Brain microvascular endothelial cell (primary cell): ENCODE data around the gene GRM4.

Experiments
- DNase-seq: peaks from one replicate; pipeline ENCODE4 v3.0.0-alpha.2; 2020
- H3K27ac ChIP-seq: fragments of 250-450 bp; sonication (Bioruptor Pico); 2 replicates; pipeline ENCODE4 v1.5.1; 2020; ENCODE audit warnings: mild to moderate bottlenecking, moderate library complexity
- H3K27me3 ChIP-seq: fragments of 250-450 bp; sonication (Bioruptor Pico); replicated peaks from 2 replicates; pipeline ENCODE4 v1.5.1; 2020; ENCODE audit warnings: mild to moderate bottlenecking
- H3K36me3 ChIP-seq: fragments of 250-450 bp; sonication (Bioruptor Pico); replicated peaks from 2 replicates; pipeline ENCODE4 v1.5.1; 2020; ENCODE audit warnings: mild to moderate bottlenecking
- H3K4me3 ChIP-seq: 2 replicates; pipeline ENCODE4 v1.5.1; 2011; ENCODE audit warnings: low read depth, mild to moderate bottlenecking, control low read depth, low read length, moderate library complexity
- in situ Hi-C: cut with HindIII; loops from 2 replicates; pipeline ENCODE4 v1.10.0; 2017; ENCODE audit warnings: low sequenced_read_pairs, low pct_ligation_motif_present
- TF ChIP-seq, protein P1 (sequence below): IDR thresholded peaks from 2 replicates; pipeline ENCODE4 v1.5.1; 2011; ENCODE audit warnings: low read depth, mild to moderate bottlenecking, moderate library complexity, low read length, control low read depth, inconsistent platforms; ENCODE audit errors: missing control alignments

GRM4 gene

GRCh38 chr6:34000281-34000680 is 145.6 kb downstream of the GRM4 start:
- TF ChIP-seq, protein P1, sequence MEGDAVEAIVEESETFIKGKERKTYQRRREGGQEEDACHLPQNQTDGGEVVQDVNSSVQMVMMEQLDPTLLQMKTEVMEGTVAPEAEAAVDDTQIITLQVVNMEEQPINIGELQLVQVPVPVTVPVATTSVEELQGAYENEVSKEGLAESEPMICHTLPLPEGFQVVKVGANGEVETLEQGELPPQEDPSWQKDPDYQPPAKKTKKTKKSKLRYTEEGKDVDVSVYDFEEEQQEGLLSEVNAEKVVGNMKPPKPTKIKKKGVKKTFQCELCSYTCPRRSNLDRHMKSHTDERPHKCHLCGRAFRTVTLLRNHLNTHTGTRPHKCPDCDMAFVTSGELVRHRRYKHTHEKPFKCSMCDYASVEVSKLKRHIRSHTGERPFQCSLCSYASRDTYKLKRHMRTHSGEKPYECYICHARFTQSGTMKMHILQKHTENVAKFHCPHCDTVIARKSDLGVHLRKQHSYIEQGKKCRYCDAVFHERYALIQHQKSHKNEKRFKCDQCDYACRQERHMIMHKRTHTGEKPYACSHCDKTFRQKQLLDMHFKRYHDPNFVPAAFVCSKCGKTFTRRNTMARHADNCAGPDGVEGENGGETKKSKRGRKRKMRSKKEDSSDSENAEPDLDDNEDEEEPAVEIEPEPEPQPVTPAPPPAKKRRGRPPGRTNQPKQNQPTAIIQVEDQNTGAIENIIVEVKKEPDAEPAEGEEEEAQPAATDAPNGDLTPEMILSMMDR, result no peak
- peaks cover 4% of the 10 kb centered on the region for H3K27me3 ChIP-seq
- H3K27ac ChIP-seq, result no peak overlapping the region

DNA sequence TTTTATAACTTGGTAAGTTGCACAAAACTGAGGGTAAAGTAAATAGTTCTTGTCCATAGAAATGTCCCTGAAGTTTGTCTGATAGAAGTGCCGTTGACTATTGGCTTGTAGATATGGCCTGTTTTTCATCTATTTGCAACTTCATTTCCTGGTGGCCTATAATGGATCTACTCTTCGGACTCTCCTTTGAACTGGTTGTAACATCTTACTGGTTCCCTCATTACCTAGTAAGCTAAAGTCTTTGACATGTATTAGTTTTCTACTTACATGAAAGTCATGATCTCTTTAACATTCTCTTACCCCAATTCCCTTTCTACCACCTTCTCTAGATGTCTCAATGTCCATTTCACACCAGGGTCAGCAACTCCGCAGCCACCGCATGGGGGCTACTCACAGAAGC is 146.3 kb downstream of the GRM4 start:
- no peak overlapping the region for H3K27ac ChIP-seq
- no peak overlapping the region for H3K4me3 ChIP-seq
- H3K36me3 ChIP-seq, result no peaks in the 10 kb centered on the region
- peaks cover 5% of the 10 kb centered on the region for H3K27me3 ChIP-seq
- TF ChIP-seq, protein P1, result no peak
- no peak for DNase-seq
- in situ Hi-C loops, result no loop called here

More at GRCh38 chr6:34000281-34000680, 145.6 kb downstream of the GRM4 start:
- Histone ChIP-seq H3K4me3 (no peak overlapping the region), H3K36me3 (no peaks in the 10 kb centered on the region)
- in situ Hi-C loops, result no loop called here
- no peak for DNase-seq

GRCh38 chr6:33998660-33999059 is 147.2 kb downstream of the GRM4 start:
- peaks cover 8% of the 10 kb centered on the region for H3K27me3 ChIP-seq
- TF ChIP-seq, protein P1, result no peak
- DNase-seq, result no peak
- no peaks in the 10 kb centered on the region for H3K36me3 ChIP-seq
- no peak overlapping the region for H3K4me3 ChIP-seq
- no peak overlapping the region for H3K27ac ChIP-seq
- in situ Hi-C loops, result no loop called here

- in situ Hi-C loops, result no loop called here
- Histone ChIP-seq H3K36me3 (no peaks in the 10 kb centered on the region), H3K27ac (no peak overlapping the region), H3K4me3 (no peak overlapping the region), H3K27me3 (peaks cover 8% of the 10 kb centered on the region)
- TF ChIP-seq, protein P1, result no peak
- DNase-seq, result no peak
Measured at GRCh38 chr6:33997265-33997664, 148.6 kb downstream of the GRM4 start.

- H3K36me3 ChIP-seq, result no peaks in the 10 kb centered on the region
- TF ChIP-seq, protein P1, result no peak
- peaks cover 8% of the 10 kb centered on the region for H3K27me3 ChIP-seq
- in situ Hi-C loops, result no loop called here
- DNase-seq, result no peak
- H3K4me3 ChIP-seq, result no peak overlapping the region
- no peak overlapping the region for H3K27ac ChIP-seq
Measured at GRCh38 chr6:33996120-33996475, 149.8 kb downstream of the GRM4 start.

- DNase-seq, result no peak
Measured at GRCh38 chr6:33995309-33996119, 150.4 kb downstream of the GRM4 start.

More at GRCh38 chr6:33995309-33996119, 150.4 kb downstream of the GRM4 start:
- no peak overlapping the region for H3K27ac ChIP-seq
- peaks cover 8% of the 10 kb centered on the region for H3K27me3 ChIP-seq
- no peak overlapping the region for H3K4me3 ChIP-seq
- H3K36me3 ChIP-seq, result no peaks in the 10 kb centered on the region
- TF ChIP-seq, protein P1, result no peak
- in situ Hi-C loops, result no loop called here
